Measurements from ENCODE around the gene RAI1.

RAI1 gene

DNA sequence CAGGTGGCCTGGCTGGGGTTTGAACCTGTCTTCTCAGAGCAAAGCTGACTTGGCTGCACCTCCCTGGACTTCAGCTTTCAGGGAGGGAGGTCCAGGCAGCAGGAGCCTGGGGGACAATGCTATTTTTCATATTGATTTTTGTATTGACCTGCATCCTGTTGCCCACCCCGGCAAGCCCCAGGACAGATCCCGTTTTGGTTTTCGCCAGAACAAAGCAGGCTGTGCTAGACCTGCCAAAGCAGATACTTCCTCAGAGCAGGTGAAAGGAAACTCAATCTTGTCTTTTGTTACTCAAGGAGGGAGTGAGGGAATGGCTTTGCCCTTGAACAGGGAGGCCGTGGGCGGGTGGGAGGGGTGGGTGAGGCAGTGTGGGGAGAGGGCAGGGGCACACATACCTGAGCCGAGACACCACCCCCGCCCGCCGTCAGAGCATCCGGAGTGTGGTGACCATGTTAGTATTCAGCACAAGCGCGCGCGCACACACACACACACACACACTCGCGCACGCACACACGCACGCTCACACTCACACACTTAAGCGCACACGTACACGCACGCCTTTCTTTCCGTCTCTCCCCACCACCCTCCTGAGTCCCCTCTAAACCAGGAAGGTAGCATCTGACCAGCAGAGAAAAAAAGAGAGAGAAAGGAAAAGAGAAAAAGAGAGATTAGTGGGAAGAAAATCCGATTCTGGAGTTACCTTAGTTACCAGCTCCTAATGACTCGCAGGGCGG lies 59.5 kb downstream of the RAI1 start:
- 0 out of 2 replicates have a peak overlapping the region, but pooled peaks have one; percentile 41 for H3K27ac ChIP-seq (ENCODE audit: extremely low read depth, low read depth, low read length)
- H3K4me1 ChIP-seq (ENCODE audit: control insufficient read depth, insufficient read depth, low read length), result peaks cover 26% of the 10 kb centered on the region
- CTCF ChIA-PET, result interaction anchor here (0.6 to 1.4 kb wide), 4 partner anchors 10 to 153 kb away, joined by 3 to 4 read pairs (median 3); no protein-coding TSS in a partner anchor
- POLR2A ChIA-PET, result interaction anchor here (1.3 kb wide), 1 partner anchor 232 kb away, joined by 3 read pairs; the partner anchor contains the start of genes DRC3 and TOM1L2
- H3K4me3 ChIP-seq (ENCODE audit: low read depth, low read length), result no peak overlapping the region
- no peaks in the 10 kb centered on the region for H3K9me3 ChIP-seq (ENCODE audit: control insufficient read depth, insufficient read depth, low read depth, low read length)
- TF ChIP-seq ZNF10 (tag by site-specific recombination; IDR thresholded peaks at IDR 0.05) (no peak), ZSCAN4 (tag by site-specific recombination; IDR thresholded peaks at IDR 0.05) (peak; percentile 41; the same call in 1 of the 2 replicates), ZNF747 (tag by site-specific recombination; IDR thresholded peaks at IDR 0.05) (no peak), PRDM1 (tag by site-specific recombination; IDR thresholded peaks at IDR 0.05) (peak; percentile 62), KLF1 (tag by site-specific recombination; IDR thresholded peaks at IDR 0.05) (peak; percentile 49; the same call in 1 of the 2 replicates), GLIS1 (tag by site-specific recombination; IDR thresholded peaks at IDR 0.05) (no peak), ZFHX2 (tag by site-specific recombination; conservative IDR thresholded peaks at IDR 0.05) (peak; percentile 50), ZNF600 (tag by site-specific recombination; IDR thresholded peaks at IDR 0.05) (peak; percentile 40; the same call in 1 of the 2 replicates), ZNF366 (tag by site-specific recombination; conservative IDR thresholded peaks at IDR 0.05) (0 out of 2 replicates have a peak, but pooled peaks have one; percentile 18)
- no peaks in the 10 kb centered on the region for H3K36me3 ChIP-seq (ENCODE audit: control insufficient read depth in 2 of 2, insufficient read depth in 1 of 2, low read length in 2 of 2)

DNA sequence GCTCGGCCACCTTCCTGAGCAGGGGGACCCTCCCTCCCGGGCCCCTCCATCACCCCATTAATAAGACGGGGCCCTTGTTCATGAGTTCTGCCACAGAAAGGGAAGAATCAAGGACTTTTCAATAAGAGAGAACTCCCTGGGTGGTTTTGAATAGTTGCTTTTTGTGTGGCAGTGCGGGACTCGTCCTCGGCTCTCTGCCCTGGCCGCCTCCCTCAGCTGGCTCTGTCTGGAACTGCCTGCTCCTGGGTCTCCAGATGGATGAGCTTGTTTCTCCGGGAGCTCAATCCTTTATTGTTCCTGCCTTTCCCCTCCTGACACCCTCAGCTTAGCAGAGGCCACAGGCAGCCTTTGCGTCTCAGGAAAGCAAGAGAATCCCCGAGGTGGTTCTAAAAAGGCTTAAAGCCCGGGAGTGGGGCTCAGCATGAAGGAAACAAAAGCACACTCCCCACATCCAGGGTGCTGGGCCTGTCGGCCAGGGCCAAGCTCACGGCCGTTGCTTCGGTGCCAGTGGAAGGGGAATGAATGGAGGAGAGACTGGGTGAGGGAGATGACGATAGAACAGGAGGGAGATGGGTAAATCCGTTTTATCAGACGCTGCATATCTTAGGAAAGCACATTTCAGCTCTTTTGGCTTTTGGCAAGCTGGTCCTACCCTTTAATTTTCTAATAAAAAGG lies 60.2 kb downstream of the RAI1 start:
- peak; percentile 41; the same call in 1 of the 2 replicates for TF ChIP-seq ZBTB17 (tag by site-specific recombination; IDR thresholded peaks at IDR 0.05)
- TF ChIP-seq, protein P1, sequence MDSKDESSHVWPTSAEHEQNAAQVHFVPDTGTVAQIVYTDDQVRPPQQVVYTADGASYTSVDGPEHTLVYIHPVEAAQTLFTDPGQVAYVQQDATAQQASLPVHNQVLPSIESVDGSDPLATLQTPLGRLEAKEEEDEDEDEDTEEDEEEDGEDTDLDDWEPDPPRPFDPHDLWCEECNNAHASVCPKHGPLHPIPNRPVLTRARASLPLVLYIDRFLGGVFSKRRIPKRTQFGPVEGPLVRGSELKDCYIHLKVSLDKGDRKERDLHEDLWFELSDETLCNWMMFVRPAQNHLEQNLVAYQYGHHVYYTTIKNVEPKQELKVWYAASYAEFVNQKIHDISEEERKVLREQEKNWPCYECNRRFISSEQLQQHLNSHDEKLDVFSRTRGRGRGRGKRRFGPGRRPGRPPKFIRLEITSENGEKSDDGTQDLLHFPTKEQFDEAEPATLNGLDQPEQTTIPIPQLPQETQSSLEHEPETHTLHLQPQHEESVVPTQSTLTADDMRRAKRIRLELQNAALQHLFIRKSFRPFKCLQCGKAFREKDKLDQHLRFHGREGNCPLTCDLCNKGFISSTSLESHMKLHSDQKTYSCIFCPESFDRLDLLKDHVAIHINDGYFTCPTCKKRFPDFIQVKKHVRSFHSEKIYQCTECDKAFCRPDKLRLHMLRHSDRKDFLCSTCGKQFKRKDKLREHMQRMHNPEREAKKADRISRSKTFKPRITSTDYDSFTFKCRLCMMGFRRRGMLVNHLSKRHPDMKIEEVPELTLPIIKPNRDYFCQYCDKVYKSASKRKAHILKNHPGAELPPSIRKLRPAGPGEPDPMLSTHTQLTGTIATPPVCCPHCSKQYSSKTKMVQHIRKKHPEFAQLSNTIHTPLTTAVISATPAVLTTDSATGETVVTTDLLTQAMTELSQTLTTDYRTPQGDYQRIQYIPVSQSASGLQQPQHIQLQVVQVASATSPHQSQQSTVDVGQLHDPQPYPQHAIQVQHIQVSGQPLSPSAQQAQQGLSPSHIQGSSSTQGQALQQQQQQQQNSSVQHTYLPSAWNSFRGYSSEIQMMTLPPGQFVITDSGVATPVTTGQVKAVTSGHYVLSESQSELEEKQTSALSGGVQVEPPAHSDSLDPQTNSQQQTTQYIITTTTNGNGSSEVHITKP (tag by site-specific recombination; IDR thresholded peaks at IDR 0.05), result peak; percentile 63
- no peak for TF ChIP-seq ZNF521 (tag by site-specific recombination; IDR thresholded peaks at IDR 0.05)
- Histone ChIP-seq H3K4me1 (ENCODE audit: control insufficient read depth, insufficient read depth, low read length) (peaks cover 26% of the 10 kb centered on the region), H3K4me3 (ENCODE audit: low read depth, low read length) (no peak overlapping the region), H3K36me3 (ENCODE audit: control insufficient read depth in 2 of 2, insufficient read depth in 1 of 2, low read length in 2 of 2) (no peaks in the 10 kb centered on the region), H3K27ac (ENCODE audit: extremely low read depth, low read depth, low read length) (no peak overlapping the region), H3K9me3 (ENCODE audit: control insufficient read depth, insufficient read depth, low read depth, low read length) (no peaks in the 10 kb centered on the region)
- CTCF ChIA-PET, result interaction anchor here (0.6 kb wide), 2 partner anchors 59 to 154 kb away, joined by 3 to 4 read pairs; no protein-coding TSS in a partner anchor
- POLR2A ChIA-PET, result no interaction called here

GRCh38 chr17:17742133-17742621 lies 60.9 kb downstream of the RAI1 start:
- TF ChIP-seq ZNF24 (tag by site-specific recombination; IDR thresholded peaks at IDR 0.05) (peak; percentile 97), ZNF280C (tag by site-specific recombination; IDR thresholded peaks at IDR 0.05) (no peak), ZSCAN16 (tag by site-specific recombination; IDR thresholded peaks at IDR 0.05) (peak; percentile 39; the same call in 1 of the 2 replicates), ZNF596 (tag by site-specific recombination; IDR thresholded peaks at IDR 0.05) (peak; percentile 40)
- Histone ChIP-seq H3K9me3 (ENCODE audit: control insufficient read depth, insufficient read depth, low read depth, low read length) (no peaks in the 10 kb centered on the region), H3K4me3 (ENCODE audit: low read depth, low read length) (no peak overlapping the region), H3K36me3 (ENCODE audit: control insufficient read depth in 2 of 2, insufficient read depth in 1 of 2, low read length in 2 of 2) (no peaks in the 10 kb centered on the region), H3K4me1 (ENCODE audit: control insufficient read depth, insufficient read depth, low read length) (peaks cover 26% of the 10 kb centered on the region), H3K27ac (ENCODE audit: extremely low read depth, low read depth, low read length) (no peak overlapping the region)
- POLR2A ChIA-PET, result no interaction called here
- CTCF ChIA-PET, result interaction anchor here (0.6 to 0.8 kb wide), 2 partner anchors 11 to 59 kb away, joined by 4 to 5 read pairs; no protein-coding TSS in a partner anchor

Data from HEK293 (cell line).